ENCODE data around the gene WIPF3.

WIPF3 gene

GRCh38 chr7:29810297-29810696 is 4.0 kb downstream of the WIPF3 start:
- no peak for DNase-seq

- no peak for DNase-seq
Observed at GRCh38 chr7:29810813-29811482, 4.6 kb downstream of the WIPF3 start.

- DNase-seq = no peak
Observed at GRCh38 chr7:29811586-29811985, 5.3 kb downstream of the WIPF3 start.

- no peak for DNase-seq
Observed at GRCh38 chr7:29812185-29812876, 6.0 kb downstream of the WIPF3 start.

GRCh38 chr7:29815181-29816105 is 9.1 kb downstream of the WIPF3 start:
- DNase-seq = no peak

- DNase-seq = no peak
Observed at GRCh38 chr7:29818308-29818707, 12.0 kb downstream of the WIPF3 start.

GRCh38 chr7:29825775-29826529 is 19.6 kb downstream of the WIPF3 start:
- no peak for DNase-seq

GRCh38 chr7:29826530-29826822 is 20.2 kb downstream of the WIPF3 start:
- no peak for DNase-seq

- no peak for DNase-seq
Observed at GRCh38 chr7:29826904-29827303, 20.6 kb downstream of the WIPF3 start.

GRCh38 chr7:29831705-29832104 is 25.4 kb downstream of the WIPF3 start:
- no peak for DNase-seq

GRCh38 chr7:29833929-29834328 is 27.6 kb downstream of the WIPF3 start:
- DNase-seq = no peak

GRCh38 chr7:29835718-29836117 is 29.4 kb downstream of the WIPF3 start:
- DNase-seq = no peak

- DNase-seq = no peak
Observed at GRCh38 chr7:29839302-29839701, 33.0 kb downstream of the WIPF3 start.

GRCh38 chr7:29839921-29840320 is 33.6 kb downstream of the WIPF3 start:
- no peak for DNase-seq

- DNase-seq = no peak
Observed at GRCh38 chr7:29840701-29841100, 34.4 kb downstream of the WIPF3 start.

GRCh38 chr7:29841926-29842701 is 35.8 kb downstream of the WIPF3 start:
- no peak for DNase-seq

- no peak for DNase-seq
Observed at GRCh38 chr7:29843093-29843492, 36.8 kb downstream of the WIPF3 start.

GRCh38 chr7:29843726-29844125 is 37.4 kb downstream of the WIPF3 start:
- DNase-seq = no peak

GRCh38 chr7:29844559-29844958 is 38.3 kb downstream of the WIPF3 start:
- no peak for DNase-seq

GRCh38 chr7:29847496-29847895 is 41.2 kb downstream of the WIPF3 start:
- DNase-seq = no peak

- no peak for DNase-seq
Observed at GRCh38 chr7:29847916-29848315, 41.6 kb downstream of the WIPF3 start.

GRCh38 chr7:29848941-29849340 is 42.6 kb downstream of the WIPF3 start:
- DNase-seq = no peak
